GM18909 (cell line): Measurements from ENCODE around the gene CLTA.

ENCODE experiments used
- ATAC-seq: cut with Tn5 transposase; IDR thresholded peaks from one replicate; pipeline ENCODE4 v1.9.1; 2021; ENCODE audit warnings: mild to moderate bottlenecking; ENCODE audit not compliant: unreplicated experiment, poor library complexity

Gene CLTA, protein sequence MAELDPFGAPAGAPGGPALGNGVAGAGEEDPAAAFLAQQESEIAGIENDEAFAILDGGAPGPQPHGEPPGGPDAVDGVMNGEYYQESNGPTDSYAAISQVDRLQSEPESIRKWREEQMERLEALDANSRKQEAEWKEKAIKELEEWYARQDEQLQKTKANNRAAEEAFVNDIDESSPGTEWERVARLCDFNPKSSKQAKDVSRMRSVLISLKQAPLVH

GRCh38 chr9:36190388-36191289, at the start of gene CLTA:
CLTA (plus strand) TSS chr9:36190921; CDS start chr9:36191057, 136 bp downstream.
- peak; percentile 96 for ATAC-seq

GRCh38 chr9:36141288-36141687, 49.4 kb upstream of the CLTA start:
- no peak for ATAC-seq

DNA sequence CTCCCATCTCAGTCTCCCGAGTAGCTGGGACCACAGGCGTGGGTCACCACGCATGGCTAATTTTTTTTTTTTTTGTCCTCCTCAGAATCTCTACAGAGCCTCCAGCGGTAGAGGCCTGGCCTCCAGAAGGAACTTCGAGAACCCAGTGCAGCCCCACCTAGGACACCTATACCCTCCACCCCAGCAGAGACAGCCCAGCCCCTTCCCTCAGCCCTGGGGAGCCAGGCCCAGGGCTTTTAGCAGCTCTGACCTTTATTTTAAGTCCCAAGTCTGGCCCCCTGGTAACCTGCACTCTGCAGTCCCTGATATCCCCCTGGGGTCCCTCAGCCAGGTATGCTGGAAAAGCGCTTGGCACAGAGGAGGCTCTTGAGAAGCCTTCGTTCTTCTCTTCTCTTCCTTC, 49.0 kb upstream of the CLTA start:
- ATAC-seq = no peak

GRCh38 chr9:36142510-36143244, 48.0 kb upstream of the CLTA start:
- ATAC-seq = no peak

GRCh38 chr9:36143245-36143641, 47.5 kb upstream of the CLTA start:
- ATAC-seq = no peak

DNA sequence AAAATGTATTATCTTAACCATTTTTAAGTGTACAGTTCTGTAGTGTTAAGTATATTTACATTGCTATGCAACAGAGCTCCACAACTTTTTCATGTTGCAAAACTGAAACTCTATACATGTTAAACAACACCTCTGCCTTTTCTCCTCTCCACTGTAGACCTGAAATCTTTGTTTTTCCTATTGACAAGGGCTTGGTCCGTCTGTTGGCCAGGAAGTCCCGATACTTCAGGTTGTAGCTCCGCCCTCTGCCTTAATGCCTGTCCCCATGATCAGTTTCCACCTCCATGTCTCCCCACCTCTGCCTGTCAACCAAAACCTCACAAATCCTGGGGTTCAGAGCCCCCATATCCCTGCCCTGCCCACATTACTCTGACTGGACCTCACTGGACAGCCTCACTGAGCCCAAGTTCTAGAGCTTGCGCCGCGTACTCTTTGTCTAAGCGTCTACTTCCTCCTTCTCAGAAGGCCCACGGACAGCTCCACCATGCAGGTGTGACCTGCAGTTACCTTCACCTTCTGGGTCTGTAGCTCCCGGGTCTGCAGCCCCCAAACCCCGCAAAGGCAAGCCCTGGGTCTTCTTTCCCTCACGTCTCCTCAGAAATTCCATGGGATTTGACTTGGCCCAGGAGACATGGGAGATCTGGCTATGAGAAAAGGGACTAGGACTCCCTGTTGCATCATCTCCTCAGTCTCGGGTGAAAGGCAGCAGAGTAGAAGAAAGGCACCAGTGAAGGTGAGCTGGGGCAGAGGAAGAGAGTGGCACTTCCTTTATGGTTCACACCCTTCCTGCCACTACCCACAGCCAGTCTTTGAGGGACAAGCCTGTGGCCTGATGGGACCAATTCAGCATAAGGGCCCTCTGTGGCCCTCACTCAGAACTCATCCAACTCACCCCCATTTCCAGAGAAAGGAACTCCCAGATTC, 46.1 kb upstream of the CLTA start:
- no peak for ATAC-seq

- no peak for ATAC-seq
These were observed 44.8 kb upstream of the CLTA start for GRCh38 chr9:36145970-36146369.

DNA sequence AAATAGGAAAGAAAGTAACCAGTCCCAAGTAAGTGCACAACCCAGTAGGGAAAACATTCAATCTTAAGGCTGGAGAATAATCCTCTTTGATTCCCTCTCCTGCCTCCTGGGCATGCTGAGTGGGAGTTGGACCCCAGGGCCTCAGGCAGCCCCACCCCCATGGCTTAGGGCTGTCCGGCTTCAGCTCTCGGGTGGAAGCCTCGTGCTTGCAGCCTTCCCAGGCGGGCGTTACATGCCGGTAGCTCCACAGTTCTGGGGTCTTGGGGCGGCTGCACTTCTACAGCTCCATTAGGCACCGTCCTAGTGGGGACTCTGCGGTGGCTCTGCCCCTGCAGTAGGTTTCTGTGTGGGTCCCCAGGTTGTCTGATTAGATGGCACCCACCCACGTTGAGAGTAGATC, 44.1 kb upstream of the CLTA start:
- no peak for ATAC-seq

GRCh38 chr9:36147441-36148175, 43.1 kb upstream of the CLTA start:
- ATAC-seq = no peak

DNA sequence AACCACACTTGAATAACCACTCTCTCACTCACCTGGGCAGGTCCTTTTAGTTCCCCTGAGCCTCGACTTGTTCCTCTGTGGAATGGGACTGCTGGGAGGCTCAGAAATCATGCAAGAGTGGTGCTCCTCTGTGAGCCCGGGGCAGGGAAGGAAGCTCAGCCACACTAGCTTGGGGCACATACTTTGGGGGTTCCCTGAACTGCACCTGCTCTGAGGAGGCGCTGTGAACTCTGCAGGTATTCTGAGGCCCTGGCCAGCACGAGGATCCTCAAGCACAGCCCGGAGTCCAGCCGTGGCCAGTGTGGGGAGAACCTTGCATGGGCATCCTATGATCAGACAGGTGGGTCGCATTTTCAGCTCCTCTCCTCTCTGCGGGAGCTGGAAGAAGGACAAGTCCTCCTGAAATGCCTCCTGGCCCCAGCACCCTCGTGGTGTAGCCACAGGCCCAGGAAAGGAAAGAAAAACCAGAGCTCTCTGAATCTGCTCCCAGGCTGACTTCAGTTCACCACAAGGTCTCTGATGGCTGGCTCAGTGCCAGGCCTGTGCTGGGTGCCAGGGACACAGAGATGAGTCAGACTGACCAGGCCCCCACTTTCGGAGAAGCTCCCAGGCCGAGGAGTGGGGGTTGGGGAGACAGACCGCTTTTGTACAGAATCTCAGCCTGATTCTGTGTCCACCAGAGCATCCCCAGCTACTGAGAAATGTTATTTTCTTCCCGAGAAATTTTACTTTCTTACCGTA, 42.2 kb upstream of the CLTA start:
- peak; percentile 47 for ATAC-seq

DNA sequence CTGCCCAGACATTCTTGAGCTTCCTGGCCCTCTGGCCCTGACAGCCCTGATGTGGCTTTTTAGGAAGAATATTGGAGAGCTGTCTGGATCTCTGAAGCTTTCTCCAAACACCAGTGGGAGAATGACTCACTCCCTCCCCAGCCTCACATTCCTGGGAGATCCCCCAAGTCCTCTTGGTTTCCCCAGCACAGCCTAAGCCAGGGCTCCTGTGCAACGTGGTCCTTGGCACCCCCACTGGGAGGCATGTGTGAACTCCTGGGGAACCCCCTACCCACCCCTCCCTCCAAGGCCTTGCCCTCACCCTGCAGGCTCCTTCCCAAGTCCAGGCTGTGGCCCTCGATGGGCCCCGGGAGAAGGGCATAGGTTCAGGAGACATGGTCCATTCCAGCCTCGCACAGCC, 41.5 kb upstream of the CLTA start:
- no peak for ATAC-seq

GRCh38 chr9:36150574-36151315, 40.0 kb upstream of the CLTA start:
- ATAC-seq = no peak

GRCh38 chr9:36151316-36152210, 39.2 kb upstream of the CLTA start:
- ATAC-seq = peak; percentile 86

GRCh38 chr9:36152741-36153438, 37.8 kb upstream of the CLTA start:
- no peak for ATAC-seq

GRCh38 chr9:36153746-36154145, 37.0 kb upstream of the CLTA start:
- ATAC-seq = no peak

- no peak for ATAC-seq
These were observed 36.3 kb upstream of the CLTA start for GRCh38 chr9:36154331-36154952.
